ENCODE results near the gene FIGN. TPM values are rescaled to one million over a fixed set of nuclear protein-coding genes. Genes with fewer than 3 reads are reported as not detected.

FIGN gene
- total RNA-seq, 1 donor = 3.5 TPM

DNA sequence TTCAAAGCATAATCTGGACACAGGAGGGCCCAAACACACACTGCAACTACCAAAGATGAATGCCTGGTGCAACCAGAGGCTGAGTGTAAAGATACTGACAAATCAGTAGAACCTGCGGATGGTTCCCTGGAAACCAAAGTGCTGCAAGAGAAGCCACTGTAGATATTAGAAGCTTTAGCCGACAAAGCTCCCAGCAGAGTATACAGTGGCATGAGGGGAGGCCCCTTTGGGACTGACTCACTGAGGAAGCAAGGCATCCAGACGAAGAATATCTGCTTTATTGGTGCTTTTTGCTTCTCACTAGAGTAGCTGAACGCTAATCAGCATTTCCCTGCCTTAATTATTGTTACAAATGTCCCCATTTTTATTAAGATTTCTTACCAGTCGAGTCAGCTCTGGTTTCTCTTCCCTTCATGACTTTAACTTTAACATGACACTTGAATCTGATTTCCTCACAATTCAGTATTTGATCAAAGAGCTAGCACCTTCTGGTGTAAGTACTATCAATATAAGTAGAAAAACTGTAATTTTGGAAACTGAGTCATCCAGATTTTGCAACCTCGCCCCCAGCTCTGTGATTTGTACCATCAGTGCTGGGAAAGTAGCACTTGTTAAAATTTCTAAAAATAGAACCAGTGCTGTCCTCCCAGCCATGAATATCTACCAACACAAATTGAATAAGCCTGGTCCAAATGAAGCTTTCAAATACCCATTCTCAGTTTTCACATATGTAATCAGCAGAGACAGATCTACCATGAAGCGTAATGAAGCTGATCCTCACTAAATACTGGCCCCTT, 34.2 kb downstream of the FIGN start:
- no peak overlapping the region for H3K4me3 ChIP-seq (ENCODE audit: low read depth, low read length)
- TF ChIP-seq, protein P1, sequence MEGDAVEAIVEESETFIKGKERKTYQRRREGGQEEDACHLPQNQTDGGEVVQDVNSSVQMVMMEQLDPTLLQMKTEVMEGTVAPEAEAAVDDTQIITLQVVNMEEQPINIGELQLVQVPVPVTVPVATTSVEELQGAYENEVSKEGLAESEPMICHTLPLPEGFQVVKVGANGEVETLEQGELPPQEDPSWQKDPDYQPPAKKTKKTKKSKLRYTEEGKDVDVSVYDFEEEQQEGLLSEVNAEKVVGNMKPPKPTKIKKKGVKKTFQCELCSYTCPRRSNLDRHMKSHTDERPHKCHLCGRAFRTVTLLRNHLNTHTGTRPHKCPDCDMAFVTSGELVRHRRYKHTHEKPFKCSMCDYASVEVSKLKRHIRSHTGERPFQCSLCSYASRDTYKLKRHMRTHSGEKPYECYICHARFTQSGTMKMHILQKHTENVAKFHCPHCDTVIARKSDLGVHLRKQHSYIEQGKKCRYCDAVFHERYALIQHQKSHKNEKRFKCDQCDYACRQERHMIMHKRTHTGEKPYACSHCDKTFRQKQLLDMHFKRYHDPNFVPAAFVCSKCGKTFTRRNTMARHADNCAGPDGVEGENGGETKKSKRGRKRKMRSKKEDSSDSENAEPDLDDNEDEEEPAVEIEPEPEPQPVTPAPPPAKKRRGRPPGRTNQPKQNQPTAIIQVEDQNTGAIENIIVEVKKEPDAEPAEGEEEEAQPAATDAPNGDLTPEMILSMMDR (IDR thresholded peaks at IDR 0.05; ENCODE audit: insufficient read depth, low read depth, low read length) = no peak
- DNase-seq (ENCODE audit: low read depth) = no peak

GRCh38 chr2:163698857-163699256, 37.0 kb downstream of the FIGN start:
- H3K4me3 ChIP-seq (ENCODE audit: low read depth, low read length) = no peak overlapping the region
- DNase-seq (ENCODE audit: low read depth) = no peak
- TF ChIP-seq, protein P1 (IDR thresholded peaks at IDR 0.05; ENCODE audit: insufficient read depth, low read depth, low read length) = no peak

DNA sequence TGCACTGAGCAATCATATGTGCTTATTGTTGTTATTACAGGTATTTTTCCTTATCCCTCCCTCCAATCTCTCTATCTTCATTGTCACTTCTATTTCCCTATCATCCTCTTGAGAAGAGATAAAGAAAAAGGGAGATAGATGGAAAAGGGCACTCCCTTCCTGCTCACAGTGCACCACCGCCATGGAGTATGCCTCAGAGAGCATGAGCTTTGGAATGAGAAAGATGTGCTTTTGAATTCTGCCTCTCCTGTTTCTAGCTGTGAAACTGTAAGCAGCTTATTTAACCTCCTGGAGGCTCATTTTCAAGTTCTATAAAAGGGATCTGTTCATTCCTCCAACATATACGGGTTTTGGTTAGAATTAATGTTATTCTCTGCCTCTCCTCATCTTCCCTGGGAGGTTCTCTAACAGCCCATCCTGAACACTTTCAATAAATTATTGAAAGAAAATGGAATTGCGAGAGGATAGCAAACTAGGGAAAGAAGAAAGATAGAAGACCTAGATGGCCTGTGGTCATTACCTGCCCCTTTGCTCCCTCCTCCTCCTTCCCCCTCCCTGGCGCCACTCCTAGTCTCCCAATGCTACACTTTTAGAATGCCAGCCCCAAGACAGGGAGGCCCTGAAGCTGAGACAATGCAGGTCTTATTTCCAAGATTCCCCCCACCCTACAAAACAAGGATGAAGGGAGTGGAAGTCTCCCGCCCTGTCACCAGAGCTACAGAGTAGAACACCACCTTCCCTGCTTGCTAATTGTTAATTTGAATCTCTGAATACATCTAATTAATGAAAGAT, 37.8 kb downstream of the FIGN start:
- no peak for DNase-seq (ENCODE audit: low read depth)
- TF ChIP-seq, protein P1 (IDR thresholded peaks at IDR 0.05; ENCODE audit: insufficient read depth, low read depth, low read length) = no peak

DNA sequence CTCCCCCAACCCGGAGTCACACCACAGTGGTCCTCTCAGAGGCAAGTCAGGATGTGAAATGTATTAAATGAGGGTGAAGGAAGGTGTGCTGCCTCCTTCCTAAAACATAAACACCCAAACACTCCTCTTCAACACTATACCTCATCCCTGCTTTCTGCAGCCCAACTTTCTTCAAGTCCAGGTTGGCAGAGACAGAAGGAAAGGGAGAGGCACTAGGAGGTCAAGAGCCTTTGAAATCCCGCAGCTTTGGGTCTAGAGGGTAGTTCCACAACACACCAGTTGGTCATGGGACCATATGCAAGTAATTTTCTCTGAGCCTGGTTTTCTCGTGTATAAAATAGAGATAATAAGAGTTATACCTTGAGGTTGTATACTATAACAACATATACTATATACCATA, 38.4 kb downstream of the FIGN start:
- DNase-seq (ENCODE audit: low read depth) = no peak
- TF ChIP-seq, protein P1 (IDR thresholded peaks at IDR 0.05; ENCODE audit: insufficient read depth, low read depth, low read length) = no peak
- no peak overlapping the region for H3K4me3 ChIP-seq (ENCODE audit: low read depth, low read length)

More for the DNA sequence above, 37.8 kb downstream of the FIGN start:
- H3K4me3 ChIP-seq (ENCODE audit: low read depth, low read length) = no peak overlapping the region

DNA sequence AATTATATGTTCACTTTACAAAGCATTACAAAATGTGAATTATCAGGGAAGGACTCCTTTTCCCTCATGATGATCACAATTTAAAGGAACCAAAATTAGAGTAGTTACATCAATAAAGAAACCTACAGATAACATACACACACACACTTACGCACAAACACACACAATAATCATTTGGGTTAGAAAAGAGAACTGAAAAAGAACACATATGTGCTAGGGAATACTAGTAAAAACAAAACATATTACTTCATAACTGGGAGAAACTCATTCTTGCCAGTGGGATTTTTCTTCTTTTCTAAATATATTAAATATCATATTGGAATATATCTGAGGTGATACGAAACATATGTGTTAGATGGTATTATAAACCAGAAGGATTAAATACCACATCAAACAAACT, 42.3 kb downstream of the FIGN start:
- no peak for DNase-seq (ENCODE audit: low read depth)
- no peak overlapping the region for H3K4me3 ChIP-seq (ENCODE audit: low read depth, low read length)
- TF ChIP-seq, protein P1 (IDR thresholded peaks at IDR 0.05; ENCODE audit: insufficient read depth, low read depth, low read length) = no peak

- TF ChIP-seq, protein P1 (IDR thresholded peaks at IDR 0.05; ENCODE audit: insufficient read depth, low read depth, low read length) = no peak
- DNase-seq (ENCODE audit: low read depth) = peak; percentile 14
- H3K4me3 ChIP-seq (ENCODE audit: low read depth, low read length) = no peak overlapping the region
Observed at GRCh38 chr2:163692611-163693482, 43.0 kb downstream of the FIGN start.

All from fibroblast of villous mesenchyme (primary cell).